Activated CD4-positive, CD25-positive, alpha-beta regulatory T cell treated with anti-CD3 and anti-CD28 coated beads, Interleukin-2, amount 50 U/mL, for 16 hours (primary cell): ENCODE results near the gene CRIM1.

ENCODE experiments used
- DNase-seq: peaks from one replicate; pipeline ENCODE4 v3.0.0-alpha.2; 2020; ENCODE audit warnings: low read depth, low spot score

Gene CRIM1

DNA sequence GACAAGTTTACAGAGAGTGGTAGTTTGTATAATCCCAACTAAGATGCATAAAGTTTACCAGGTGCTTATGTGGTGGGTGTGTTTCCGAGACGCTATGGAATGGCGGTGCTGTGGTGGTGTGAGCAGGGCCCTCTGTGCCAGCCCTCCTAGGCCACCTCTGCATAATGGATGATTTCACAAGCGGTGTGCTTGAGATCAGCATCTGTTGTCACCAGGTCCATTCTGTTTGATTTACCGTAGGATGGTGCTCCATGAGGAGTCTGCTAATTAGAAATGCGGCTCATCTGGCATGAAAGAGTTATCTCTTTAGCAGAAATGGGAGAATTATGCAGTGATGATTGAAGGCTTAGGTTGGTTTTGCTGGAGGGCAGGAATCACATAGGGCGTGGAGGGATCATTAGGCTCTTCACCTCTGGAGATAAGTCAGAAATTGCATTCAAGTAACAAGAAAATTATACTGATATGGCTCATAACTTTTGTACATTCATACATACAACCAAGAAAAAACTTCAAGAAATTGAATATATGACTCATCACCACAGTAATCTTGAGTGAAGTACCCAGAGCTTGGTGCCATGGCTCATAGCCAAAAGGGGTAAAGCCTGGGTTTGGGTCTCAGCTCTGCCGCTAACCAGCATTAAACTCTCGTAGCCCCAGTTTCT lies 41.4 kb downstream of the CRIM1 start:
- DNase-seq: no peak

- no peak for DNase-seq
Observed at GRCh38 chr2:36397728-36398413, 42.3 kb downstream of the CRIM1 start.

GRCh38 chr2:36399050-36399449 lies 43.5 kb downstream of the CRIM1 start:
- DNase-seq: no peak

- no peak for DNase-seq
Observed at GRCh38 chr2:36403675-36404230, 48.2 kb downstream of the CRIM1 start.

DNA sequence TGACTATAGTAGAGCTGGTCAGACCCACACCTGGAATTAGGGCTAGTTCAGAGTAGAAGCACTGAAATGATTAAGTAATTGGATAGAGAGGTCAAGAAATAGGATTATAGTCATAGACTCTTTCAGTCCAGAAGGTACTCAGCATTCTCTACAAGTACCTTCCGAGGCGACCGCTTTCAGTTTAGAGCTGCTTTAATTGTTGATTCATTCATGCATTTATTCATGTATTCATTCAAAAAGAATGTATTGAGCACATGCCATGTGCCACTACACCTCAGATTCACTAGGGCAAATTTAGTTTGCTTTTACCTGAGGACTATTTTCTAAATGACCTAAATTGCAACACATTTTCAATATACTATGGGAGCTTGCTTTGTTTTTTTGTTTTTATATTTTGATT lies 48.7 kb downstream of the CRIM1 start:
- DNase-seq: no peak

DNA sequence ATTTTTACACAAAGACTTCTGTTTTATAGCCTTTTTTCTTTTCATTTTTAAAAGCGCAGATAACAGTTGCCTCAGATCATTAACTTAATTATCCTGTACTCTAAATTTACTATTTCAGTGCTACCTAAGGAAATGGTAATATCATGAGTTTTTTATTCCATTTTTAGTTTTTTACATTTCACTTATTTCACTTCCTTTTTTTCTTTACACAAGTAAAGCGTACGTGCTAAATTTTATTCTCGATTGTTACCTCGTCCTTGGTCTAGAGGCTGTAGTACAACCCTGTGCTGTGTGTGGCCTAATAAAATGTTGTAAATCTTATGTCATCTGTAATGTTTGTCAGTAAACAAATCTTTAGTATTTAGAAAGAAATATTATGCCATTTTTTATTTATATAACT lies 49.2 kb downstream of the CRIM1 start:
- no peak for DNase-seq

DNA sequence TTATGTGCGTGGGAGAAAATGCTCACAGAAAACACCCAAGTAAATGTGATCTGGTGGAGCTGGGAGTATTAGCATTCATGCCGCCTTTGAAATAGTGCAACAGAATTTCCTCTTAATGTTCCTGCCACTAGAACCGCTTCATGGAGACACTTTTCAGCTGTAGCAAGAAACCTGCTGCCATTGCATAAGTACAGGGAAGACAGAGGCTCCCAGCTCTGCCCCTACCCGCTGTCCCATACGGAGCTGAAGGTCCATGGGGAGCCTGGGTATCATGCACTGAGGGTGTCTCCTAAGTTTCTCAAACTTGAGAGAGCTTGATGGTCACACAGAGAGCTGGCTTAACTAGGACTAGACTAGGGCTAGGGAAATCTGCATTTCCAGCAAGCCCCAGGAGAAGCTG lies 49.6 kb downstream of the CRIM1 start:
- no peak for DNase-seq

DNA sequence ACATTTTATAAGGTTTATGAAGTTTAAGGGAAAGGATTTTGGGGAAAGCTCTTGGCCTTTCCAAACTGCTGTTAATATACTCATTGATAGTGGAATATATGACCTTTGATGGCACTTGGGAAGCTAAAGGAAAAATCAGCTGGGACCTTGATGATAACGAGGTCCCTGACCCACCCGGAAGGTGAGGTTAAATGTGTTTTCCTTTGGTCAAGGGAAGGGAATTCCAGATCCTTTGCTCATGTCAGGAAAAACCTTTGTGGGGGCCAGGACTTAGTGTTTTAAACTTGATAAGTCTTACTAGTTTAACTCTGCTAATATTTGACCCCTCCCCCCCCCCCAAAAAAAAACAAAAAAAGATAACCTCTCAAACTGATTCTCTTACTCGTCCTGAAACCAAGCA lies 50.7 kb downstream of the CRIM1 start:
- no peak for DNase-seq

DNA sequence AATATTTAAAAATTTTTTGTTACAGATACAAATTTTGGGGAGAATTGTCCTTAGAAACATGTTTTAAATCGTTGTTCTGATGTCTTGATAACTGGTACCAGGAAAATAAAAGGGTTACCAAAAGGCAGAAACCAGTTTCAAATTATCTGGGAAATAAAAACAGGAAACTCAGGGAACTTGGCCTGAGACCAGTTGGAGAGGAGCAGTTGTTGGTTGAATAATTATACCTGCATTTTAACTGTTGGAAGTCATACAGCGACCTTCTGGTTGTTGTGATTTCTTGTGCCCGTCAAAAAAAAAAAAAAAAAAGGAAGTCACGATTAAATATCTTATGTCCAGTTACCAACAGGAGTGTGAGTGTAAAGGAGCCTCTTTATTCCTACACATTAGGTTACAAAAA lies 51.8 kb downstream of the CRIM1 start:
- no peak for DNase-seq

- DNase-seq: no peak
Observed at GRCh38 chr2:36408198-36408703, 52.7 kb downstream of the CRIM1 start.

- DNase-seq: no peak
Observed at GRCh38 chr2:36409335-36409734, 53.8 kb downstream of the CRIM1 start.

GRCh38 chr2:36409935-36410334 lies 54.4 kb downstream of the CRIM1 start:
- no peak for DNase-seq

- no peak for DNase-seq
Observed at GRCh38 chr2:36410681-36411080, 55.1 kb downstream of the CRIM1 start.

GRCh38 chr2:36411962-36412444 lies 56.4 kb downstream of the CRIM1 start:
- DNase-seq: no peak

DNA sequence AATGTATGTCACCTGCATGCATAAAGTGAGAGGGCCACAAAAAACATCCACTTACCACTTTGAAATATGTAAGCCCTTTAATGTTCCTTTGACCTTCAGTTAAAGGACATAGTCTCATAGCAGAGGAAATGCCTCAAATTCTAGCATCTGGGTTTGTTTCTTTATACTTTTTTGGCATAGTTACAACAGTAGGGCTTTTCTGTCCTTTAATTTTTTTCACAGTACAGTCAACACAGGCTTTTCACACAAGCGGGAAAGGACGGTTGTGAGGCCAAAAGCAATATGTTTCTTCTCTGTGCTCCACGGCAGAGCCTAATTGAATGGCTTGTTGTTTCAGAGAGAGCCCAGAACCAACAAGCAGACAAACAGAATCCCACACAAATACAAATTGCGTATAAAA lies 57.6 kb downstream of the CRIM1 start:
- DNase-seq: no peak

DNA sequence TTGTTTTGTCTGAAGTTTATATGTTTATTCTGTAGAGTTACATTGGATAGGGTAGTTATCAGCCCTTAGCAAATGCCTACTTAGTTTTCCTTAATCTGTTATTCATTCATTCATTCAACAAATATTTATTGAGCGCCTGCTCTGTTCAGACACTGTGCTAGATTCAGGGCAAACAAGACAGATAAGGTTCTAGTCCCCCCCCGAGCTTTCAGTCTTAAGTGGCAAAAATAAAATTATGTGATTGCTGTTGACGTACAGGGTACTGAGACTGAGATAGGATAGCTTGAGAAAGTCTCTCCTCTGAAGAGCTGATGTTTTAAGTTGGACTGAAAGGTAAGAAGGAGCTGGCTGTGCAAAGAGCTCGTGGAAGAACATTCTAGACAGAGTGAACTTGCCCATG lies 58.7 kb downstream of the CRIM1 start:
- DNase-seq: no peak

DNA sequence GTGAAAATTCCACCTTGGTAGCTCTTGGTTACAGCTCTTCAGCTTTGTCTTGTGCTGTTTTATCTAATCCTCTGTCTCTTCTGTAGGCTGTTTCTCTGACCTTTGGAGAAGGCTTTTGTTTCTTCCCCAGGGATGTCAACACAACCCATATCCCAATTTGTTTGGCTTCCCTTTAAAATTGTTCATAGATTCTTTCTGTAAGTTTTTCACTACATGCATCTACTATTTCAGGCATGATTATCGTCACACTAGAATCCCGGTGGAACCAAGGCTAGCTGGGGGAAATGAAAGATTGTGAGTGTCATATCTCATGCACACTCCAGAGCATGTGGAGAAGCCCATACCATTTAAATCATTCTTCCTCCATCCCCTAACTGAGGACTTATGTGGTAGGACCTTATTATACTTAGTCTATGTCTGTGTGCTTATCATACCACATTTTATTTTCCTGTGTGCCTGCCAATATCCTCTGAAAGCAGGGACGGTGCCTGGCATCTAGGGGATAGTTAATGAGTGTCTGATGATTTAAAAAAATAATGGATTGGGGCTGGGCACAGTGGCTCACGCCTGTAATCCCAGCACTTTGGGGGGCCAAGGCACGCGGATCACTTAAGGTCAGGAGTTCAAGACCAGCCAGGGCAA lies 59.9 kb downstream of the CRIM1 start:
- DNase-seq: no peak

DNA sequence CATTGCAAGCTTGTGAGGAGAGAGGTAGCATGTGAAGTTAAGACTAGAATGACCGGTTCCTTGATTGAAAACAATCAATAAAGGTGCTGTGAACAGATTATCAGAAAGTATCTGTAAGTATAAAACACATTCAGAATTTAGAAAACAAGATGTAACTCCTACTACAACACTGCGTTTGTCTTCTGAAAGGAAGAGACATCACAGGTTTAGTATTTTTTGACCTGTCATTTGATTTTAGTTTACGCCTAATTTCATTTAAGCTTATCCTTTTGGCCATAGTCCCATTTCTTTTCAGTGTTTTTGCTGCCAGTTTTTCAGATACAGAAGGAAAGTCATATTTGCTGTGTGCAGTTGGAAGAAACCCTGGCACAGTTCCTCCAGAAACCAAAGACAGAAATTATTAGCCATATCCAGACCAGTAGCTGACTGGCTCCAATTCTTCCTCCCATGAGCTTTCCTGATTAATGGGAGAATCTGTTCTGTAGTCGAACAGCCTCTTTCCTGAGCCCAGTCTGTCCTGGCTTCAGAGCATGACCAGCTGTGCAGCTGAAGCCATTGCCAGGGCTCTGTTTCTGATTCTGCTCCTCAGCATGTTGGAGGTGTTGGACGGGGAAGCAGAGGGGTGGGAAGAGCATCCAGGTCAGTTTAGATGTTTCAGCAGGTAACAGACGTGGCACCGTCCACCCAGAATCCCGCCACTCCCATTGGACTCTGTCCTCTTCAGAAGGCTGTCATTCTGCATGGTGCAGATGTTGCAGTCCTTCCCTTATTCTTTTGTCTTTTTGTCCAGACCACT lies 61.0 kb downstream of the CRIM1 start:
- DNase-seq: no peak

- no peak for DNase-seq
Observed at GRCh38 chr2:36420569-36421181, 65.1 kb downstream of the CRIM1 start.

- no peak for DNase-seq
Observed at GRCh38 chr2:36421379-36421778, 65.8 kb downstream of the CRIM1 start.

GRCh38 chr2:36423172-36423571 lies 67.6 kb downstream of the CRIM1 start:
- no peak for DNase-seq
